GM21515 (cell line): ENCODE results near the gene SMARCA2.

Source experiments
- ATAC-seq: cut with Tn5 transposase; IDR thresholded peaks from one replicate; pipeline ENCODE4 v1.9.1; 2021; ENCODE audit not compliant: unreplicated experiment

Gene SMARCA2

GRCh38 chr9:2236850-2237249, 221.7 kb downstream of the SMARCA2 start:
- no peak for ATAC-seq

- ATAC-seq: no peak
Measured at GRCh38 chr9:2241461-2241835, 226.3 kb downstream of the SMARCA2 start.

GRCh38 chr9:2241836-2242741, 226.9 kb downstream of the SMARCA2 start:
- ATAC-seq: peak; percentile 91

GRCh38 chr9:2242831-2243330, 227.7 kb downstream of the SMARCA2 start:
- no peak for ATAC-seq
